D721Med (cell line): ENCODE results near the gene GMDS.

Experiments used
- DNase-seq: peaks from one replicate; pipeline ENCODE4 v3.0.0; 2011; ENCODE audit warnings: low spot score; ENCODE audit not compliant: insufficient read length
- FAIRE-seq: peaks from 2 replicates; lab custom pipeline; 2011; peaks lifted over from hg19 to GRCh38; lab: Jason Lieb, UNC
- CTCF ChIP-seq: IDR thresholded peaks from 2 replicates; pipeline ENCODE4 v1.5.1; 2012; ENCODE audit warnings: mild to moderate bottlenecking, control low read depth; ENCODE audit not compliant: insufficient read depth; ENCODE audit errors: missing control alignments

GMDS gene

GRCh38 chr6:2019051-2019450, 226.4 kb downstream of the GMDS start:
- DNase-seq = no peak
- no peak for TF ChIP-seq CTCF
- no peak for FAIRE-seq

GRCh38 chr6:2016040-2016439, 229.4 kb downstream of the GMDS start:
- FAIRE-seq (no peak), DNase-seq (no peak)
- no peak for TF ChIP-seq CTCF

GRCh38 chr6:2008383-2008976, 236.9 kb downstream of the GMDS start:
- no peak for TF ChIP-seq CTCF
- DNase-seq (no peak), FAIRE-seq (no peak)

DNA sequence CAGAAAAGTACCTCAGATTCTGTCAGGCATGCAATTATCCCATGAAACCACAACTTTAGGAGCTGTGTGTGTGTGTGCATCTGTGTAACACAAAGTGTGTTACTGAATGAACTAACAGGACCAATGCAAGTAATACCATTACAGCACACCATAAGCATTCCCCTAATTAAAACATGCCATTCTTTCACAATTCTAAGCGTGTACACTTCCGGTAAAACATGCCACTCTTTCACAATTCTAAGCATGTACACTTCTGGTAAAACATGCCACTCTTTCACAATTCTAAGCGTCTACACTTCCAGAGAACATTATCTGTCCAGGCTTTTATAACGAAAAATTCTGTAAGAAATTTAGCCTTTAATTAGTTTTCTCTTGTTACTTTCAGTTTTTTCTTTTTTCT, 238.2 kb downstream of the GMDS start:
- FAIRE-seq (no peak), DNase-seq (no peak)
- TF ChIP-seq CTCF = no peak

DNA sequence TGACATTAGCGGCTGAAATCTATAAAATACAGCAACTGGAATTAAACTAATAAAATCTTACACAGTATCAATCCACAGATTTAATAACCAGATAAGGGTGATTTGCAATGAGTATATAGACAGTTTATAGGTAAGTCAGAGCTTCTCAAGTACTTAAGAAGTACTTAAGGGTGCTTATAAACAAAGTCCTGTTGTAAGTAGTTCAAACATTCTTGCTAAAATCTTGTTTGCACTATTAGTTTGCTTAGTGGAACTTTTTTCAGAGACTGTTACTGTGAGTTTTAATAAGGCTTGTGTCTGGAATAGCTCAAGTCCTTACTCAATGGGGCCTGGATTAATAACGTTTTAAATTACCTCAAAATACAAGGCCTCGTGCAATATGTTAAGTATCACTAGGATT, 240.5 kb downstream of the GMDS start:
- FAIRE-seq (no peak), DNase-seq (no peak)
- no peak for TF ChIP-seq CTCF

DNA sequence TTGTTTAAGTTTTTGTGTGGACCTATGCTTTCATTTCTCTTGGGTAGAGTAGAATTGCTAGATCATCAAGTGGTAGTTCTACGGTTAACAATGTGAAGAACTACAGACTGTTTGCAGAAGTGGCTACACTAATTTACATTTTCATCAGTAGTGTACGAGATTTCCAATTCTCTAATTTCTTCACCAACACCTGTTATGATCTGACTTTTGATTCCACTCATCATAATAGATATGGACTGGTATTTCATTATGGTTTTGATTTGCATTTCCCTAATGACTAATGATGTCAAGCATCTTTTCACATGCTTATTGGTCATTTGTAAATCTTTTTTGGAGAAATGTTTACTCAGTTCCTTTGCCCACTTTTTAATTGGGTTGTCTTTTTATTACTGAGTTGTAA, 244.4 kb downstream of the GMDS start:
- FAIRE-seq = no peak
- DNase-seq = no peak
- no peak for TF ChIP-seq CTCF

- TF ChIP-seq CTCF = no peak
- DNase-seq (no peak), FAIRE-seq (no peak)
Measured at GRCh38 chr6:1997702-1998101, 247.7 kb downstream of the GMDS start.
